Stimulated activated CD4-positive, alpha-beta T cell treated with anti-CD3 and anti-CD28 coated beads, Interleukin-2, amount 100 ng/mL, for 48 hours (primary cell): ENCODE data around the gene CDT1.
A peak's percentile ranks its signal among the peaks of the same experiment; 100 is the strongest.
"Not testable (repeated sequence)": the region's sequence is repeated elsewhere in the genome, so short reads cannot be mapped to it uniquely, and the experiment has no call there.

Source experiments
- DNase-seq, 2 donors: peaks; one replicate each; pipeline ENCODE4 v3.0.0-alpha.2; 2020

Gene CDT1

GRCh38 chr16:88769617-88770460, 33.8 kb upstream of the CDT1 start:
- DNase-seq: peak in 1 of 2 donors; percentile 25

GRCh38 chr16:88770461-88771293, 32.9 kb upstream of the CDT1 start:
- no peak for DNase-seq

GRCh38 chr16:88771294-88771772, 32.3 kb upstream of the CDT1 start:
- no peak for DNase-seq

GRCh38 chr16:88771781-88772180, 31.8 kb upstream of the CDT1 start:
- DNase-seq: not testable (repeated sequence)

- DNase-seq: no peak
These were observed 30.4 kb upstream of the CDT1 start for GRCh38 chr16:88772871-88773811.

- DNase-seq: no peak
These were observed 29.7 kb upstream of the CDT1 start for GRCh38 chr16:88773812-88774291.

GRCh38 chr16:88774544-88775393, 28.8 kb upstream of the CDT1 start:
- DNase-seq: no peak

GRCh38 chr16:88775825-88776224, 27.8 kb upstream of the CDT1 start:
- DNase-seq: no peak

GRCh38 chr16:88777471-88778270, 25.9 kb upstream of the CDT1 start:
- DNase-seq: no peak

GRCh38 chr16:88778271-88778525, 25.4 kb upstream of the CDT1 start:
- no peak for DNase-seq

GRCh38 chr16:88778541-88779065, 25.0 kb upstream of the CDT1 start:
- no peak for DNase-seq

GRCh38 chr16:88779406-88780141, 24.0 kb upstream of the CDT1 start:
- DNase-seq: no peak

GRCh38 chr16:88780142-88781062, 23.2 kb upstream of the CDT1 start:
- no peak for DNase-seq

GRCh38 chr16:88781140-88782077, 22.2 kb upstream of the CDT1 start:
- DNase-seq: peak; percentile 50 to 57

GRCh38 chr16:88782454-88783390, 20.9 kb upstream of the CDT1 start:
- peak; percentile 68 for DNase-seq

- no peak for DNase-seq
These were observed 20.1 kb upstream of the CDT1 start for GRCh38 chr16:88783391-88784073.
